K562 (cell line): ENCODE measurements around the gene P4HTM. TPM values are rescaled to one million over a fixed set of nuclear protein-coding genes. Genes with fewer than 3 reads are reported as not detected.
A peak's percentile ranks its signal among the peaks of the same experiment; 100 is the strongest.

Source experiments
- ATAC-seq: fragments of 200-7000 bp; cut with Tn5 transposase; 3 replicates; pipeline ENCODE4 v1.9.1; 2020; ENCODE audit warnings: moderate library complexity
- BruUV-seq: library from RNA; stranded (reverse); fragments of 400-500 nt; replicated peaks from 2 replicates; lab custom pipeline; 2021; lab: Mats Ljungman, UMichigan
- CTCF ChIA-PET: fragments of 300-600 bp; formaldehyde crosslinking; extraction: SDS; loops from one replicate; lab custom pipeline; 2021; ENCODE audit warnings: low intra/inter-chr PET ratio; lab: Yijun Ruan, JAX
- POLR2A ChIA-PET: fragments of 300-600, 350-650 bp; sonication (Branson Sonifier 250); formaldehyde crosslinking; extraction: SDS; loops from one replicate; lab custom pipeline; 2021; ENCODE audit warnings: antibody characterized with exemption, inconsistent platforms; lab: Yijun Ruan, JAX
- DNase-seq, 4 experiments: peaks; one replicate each; pipeline versions ENCODE4 v3.0.0 to v3.0.0-alpha.2; 2011 to 2018; ENCODE audit warnings: low spot score in 3 of 4, mixed read lengths in 3 of 4; ENCODE audit errors: extremely low read depth in 1 of 4
- FAIRE-seq: peaks from 2 replicates; lab custom pipeline; 2011; peaks lifted over from hg19 to GRCh38; lab: Jason Lieb, UNC
- H2AFZ ChIP-seq: 2 replicates; pipeline ENCODE4 v1.6.0; 2011; ENCODE audit warnings: low read depth, low read length, control low read depth, inconsistent platforms
- H3K27ac ChIP-seq: fragments of 200-600 bp; 3 replicates; pipeline ENCODE4 v1.8.0; 2011; ENCODE audit warnings: low read depth, mild to moderate bottlenecking, control low read depth, inconsistent platforms, low read length, moderate library complexity, mixed read lengths; ENCODE audit errors: extremely low read depth
- H3K27me3 ChIP-seq, 2 experiments: fragments of 300-600 bp in 1 of 2; 2 replicates in 1 of 2; 3 replicates in 1 of 2; pipeline versions ENCODE4 v1.6.0 to v1.8.0; 2011; ENCODE audit warnings: inconsistent platforms in 2 of 2, low read length in 2 of 2, mild to moderate bottlenecking in 1 of 2, mixed read lengths in 1 of 2, moderate library complexity in 1 of 2; ENCODE audit not compliant: control insufficient read depth in 2 of 2, insufficient read depth in 2 of 2
- H3K36me3 ChIP-seq: fragments of 300-600 bp; 3 replicates; pipeline ENCODE4 v1.8.0; 2011; ENCODE audit warnings: mild to moderate bottlenecking, low read length, inconsistent platforms; ENCODE audit not compliant: control insufficient read depth, insufficient read depth
- H3K4me1 ChIP-seq, 2 experiments: fragments of 200-600 bp in 1 of 2; replicated peaks in 1 of 2; 2 replicates in 1 of 2; 3 replicates in 1 of 2; pipeline versions ENCODE4 v1.5.1 to v1.8.0; 2011; ENCODE audit warnings: inconsistent platforms in 2 of 2, low read length in 2 of 2, mild to moderate bottlenecking in 1 of 2, mixed read lengths in 1 of 2, moderate library complexity in 1 of 2; ENCODE audit not compliant: control insufficient read depth in 2 of 2, insufficient read depth in 2 of 2
- H3K4me2 ChIP-seq: 2 replicates; pipeline ENCODE4 v1.6.1; 2011; ENCODE audit warnings: low read length, control low read depth, inconsistent platforms, mixed read lengths; ENCODE audit not compliant: insufficient read depth
- H3K4me3 ChIP-seq: fragments of 200-600 bp; sonication (generic), shearing (Covaris generic); 2 replicates; pipeline ENCODE4 v1.5.1; 2016; ENCODE audit warnings: control low read depth, inconsistent platforms
- H3K79me2 ChIP-seq: fragments of 200-600 bp; 3 replicates; pipeline ENCODE4 v1.8.0; 2011; ENCODE audit warnings: low read length, inconsistent platforms; ENCODE audit not compliant: control insufficient read depth, insufficient read depth
- H3K9ac ChIP-seq, 2 experiments: 2 replicates each; pipeline versions ENCODE4 v1.6.0 to v1.6.1; 2011; ENCODE audit warnings: low read depth in 2 of 2, low read length in 2 of 2, control low read depth in 1 of 2, inconsistent platforms in 1 of 2, mild to moderate bottlenecking in 1 of 2, mixed read lengths in 1 of 2; ENCODE audit not compliant: insufficient read depth in 1 of 2
- H3K9me1 ChIP-seq: one replicate; pipeline ENCODE4 v1.6.0; 2011; ENCODE audit warnings: inconsistent platforms, mild to moderate bottlenecking, low read length, moderate library complexity; ENCODE audit not compliant: control insufficient read depth, insufficient read depth
- H3K9me3 ChIP-seq: replicated peaks from 2 replicates; pipeline ENCODE4 v1.5.1; 2011; ENCODE audit warnings: low read depth, low read length, inconsistent platforms; ENCODE audit not compliant: control insufficient read depth, insufficient read depth
- H4K20me1 ChIP-seq: replicated peaks from 2 replicates; pipeline ENCODE4 v1.6.1; 2011; ENCODE audit warnings: low read length, inconsistent platforms, mixed read lengths; ENCODE audit not compliant: control insufficient read depth, insufficient read depth
- EP400 ChIP-seq: fragments of 450-650 bp; IDR thresholded peaks from 2 replicates; pipeline ENCODE4 v1.6.1; 2017; ENCODE audit warnings: antibody characterized with exemption, mild to moderate bottlenecking, moderate library complexity
- ESRRA ChIP-seq: fragments of 450-650 bp; IDR thresholded peaks from 2 replicates; pipeline ENCODE4 v1.6.1; 2014; ENCODE audit warnings: low read depth, mild to moderate bottlenecking, moderate library complexity, borderline replicate concordance
- PHF8 ChIP-seq: fragments of 200-600 bp; sonication (generic); IDR thresholded peaks from 2 replicates; pipeline ENCODE4 v1.6.1; 2012; ENCODE audit warnings: mixed run types, mild to moderate bottlenecking, inconsistent platforms, low read length, moderate library complexity, borderline replicate concordance
- POLR2A ChIP-seq: fragments of 450-650 bp; conservative IDR thresholded peaks from 2 replicates; pipeline ENCODE4 v1.6.1; 2016
- POLR2AphosphoS5 ChIP-seq: IDR thresholded peaks from 2 replicates; pipeline ENCODE4 v1.6.1; 2011; ENCODE audit warnings: mild to moderate bottlenecking, low read depth, low read length, moderate library complexity; ENCODE audit not compliant: control insufficient read depth, insufficient read depth
- ZNF57 ChIP-seq: fragments of 450-650 bp; formaldehyde crosslinking; IDR thresholded peaks from 2 replicates; pipeline ENCODE4 v1.4.0; 2020; ENCODE audit warnings: mild to moderate bottlenecking, moderate library complexity
- WGBS: fragments of 100-300 bp; shearing (Covaris generic); methylation state at CpG from one replicate; pipeline ENCODE4 v1.1.6; 2016; ENCODE audit warnings: low coverage, mixed read lengths; ENCODE audit not compliant: insufficient coverage; ENCODE audit errors: missing lambda C conversion rate; 5-methylcytosine and 5-hydroxymethylcytosine counted together
- in situ Hi-C: fragments of 300-500 bp; cut with MboI; formaldehyde crosslinking; loops from 4 replicates; pipeline ENCODE4 v1.15.0; 2018; ENCODE audit warnings: inconsistent platforms, mixed read lengths
- intact Hi-C: fragments of 100-400 bp; cut with micrococcal nuclease; formaldehyde crosslinking; loops from 2 replicates; pipeline ENCODE4 v1.14.2; 2022
- polyA plus RNA-seq, 8 experiments: library from polyadenylated mRNA; depleted of rRNA in 4 of 8; stranded (reverse) in 5 of 8; unstranded in 3 of 8; fragments of >200 nt; fragmentation: Nextera tagmentation in 2 of 8; fragmentation: Illumina TruSeq in 1 of 8; extraction: Ambion mirVana in 2 of 8; extraction: Trizol in 1 of 8; gene quantifications; 2 replicates each; pipeline versions ENCODE4 v1.2.1 to v1.2.3, GENCODE V29; 2011 to 2014; ENCODE audit warnings: inconsistent platforms in 1 of 8, missing spikeins in 1 of 8
- total RNA-seq, 7 experiments: library from RNA; depleted of rRNA in 6 of 7; stranded (reverse); fragments of >200 nt in 6 of 7; fragmentation: Illumina TruSeq in 2 of 7; extraction: Trizol in 2 of 7; gene quantifications; 2 replicates each; pipeline versions ENCODE4 v1.2.1 to v1.2.3, GENCODE V29; 2011 to 2021; ENCODE audit warnings: low replicate concordance in 1 of 7
- TF ChIP-seq, protein P1 (sequence below): fragments of 450-650 bp; formaldehyde crosslinking; IDR thresholded peaks from 2 replicates; pipeline ENCODE4 v1.4.0; 2022; ENCODE audit warnings: missing genetic modification characterization
- TF ChIP-seq, protein P2 (sequence below): fragments of 250-450 bp; sonication (Bioruptor Pico); IDR thresholded peaks from 2 replicates; pipeline ENCODE4 v1.5.0; 2021
- TF ChIP-seq, protein P3 (sequence below): conservative IDR thresholded peaks from 2 replicates; pipeline ENCODE4 v1.6.1; 2011; ENCODE audit warnings: low read depth, mild to moderate bottlenecking, low read length; ENCODE audit not compliant: control insufficient read depth

Gene P4HTM
- total and polyA plus RNA-seq, 9 of the 15 experiments (the other 6 are each of a cell fraction or from before 2014, with no cell fraction given): 0.09 to 0.66 (median 0.25) TPM; not detected in 2

DNA sequence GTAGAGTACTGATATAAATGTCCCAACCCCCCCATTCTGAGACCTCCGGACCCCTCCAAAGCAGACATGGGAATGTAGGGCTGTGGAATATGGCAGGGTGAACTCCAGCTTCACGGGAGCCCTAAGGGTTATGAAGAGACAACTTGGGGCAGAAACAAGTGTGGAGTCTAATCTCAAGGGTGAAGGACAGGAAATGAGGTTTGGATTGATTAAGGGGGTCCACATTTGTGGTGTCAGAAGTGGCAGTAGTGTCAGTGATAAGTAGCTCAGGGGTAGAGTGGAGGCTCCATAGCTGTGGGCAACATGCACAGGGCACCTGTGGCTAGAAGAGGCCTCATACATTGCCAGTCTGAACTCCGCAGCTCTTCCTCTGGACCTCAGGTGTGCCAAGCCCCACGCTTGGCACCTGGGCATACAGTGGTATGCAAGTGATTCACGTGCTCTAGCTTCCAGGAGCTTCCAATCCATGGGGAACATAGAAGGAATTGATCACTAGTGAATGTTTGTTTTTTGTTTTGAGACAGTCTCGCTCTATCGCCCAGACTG is 4.1 kb upstream of the P4HTM start:
- DNase-seq (no peak), FAIRE-seq (no peak), ATAC-seq (no peak)
- Histone ChIP-seq H3K9me1 (no peaks in the 10 kb centered on the region), H3K4me2 (no peak overlapping the region), H3K36me3 (peaks cover 45% of the 10 kb centered on the region; the same call in 2 of the 3 replicates), H3K27ac (no peak overlapping the region), H3K4me3 (no peak overlapping the region), H3K9me3 (no peaks in the 10 kb centered on the region), H3K4me1 (peaks cover 9 to 21% of the 10 kb centered on the region in 2 experiments), H4K20me1 (no peaks in the 10 kb centered on the region), H2AFZ (no peak overlapping the region), H3K27me3 (no peaks in the 10 kb centered on the region), H3K79me2 (no peaks in the 10 kb centered on the region), H3K9ac (no peak overlapping the region)
- no TSS peak for BruUV-seq
- WGBS: 84% methylated on average over 7 of the region's 7 CpGs
- in situ Hi-C loops: no loop called here
- TF ChIP-seq PHF8 (no peak), ESRRA (no peak), POLR2AphosphoS5 (peak; percentile 24; the same call in 1 of the 2 replicates), POLR2A (peak; percentile 40; the same call in 1 of the 2 replicates), EP400 (no peak), ZNF57 (CRISPR knock-in tag) (no peak)
- TF ChIP-seq, protein P1, sequence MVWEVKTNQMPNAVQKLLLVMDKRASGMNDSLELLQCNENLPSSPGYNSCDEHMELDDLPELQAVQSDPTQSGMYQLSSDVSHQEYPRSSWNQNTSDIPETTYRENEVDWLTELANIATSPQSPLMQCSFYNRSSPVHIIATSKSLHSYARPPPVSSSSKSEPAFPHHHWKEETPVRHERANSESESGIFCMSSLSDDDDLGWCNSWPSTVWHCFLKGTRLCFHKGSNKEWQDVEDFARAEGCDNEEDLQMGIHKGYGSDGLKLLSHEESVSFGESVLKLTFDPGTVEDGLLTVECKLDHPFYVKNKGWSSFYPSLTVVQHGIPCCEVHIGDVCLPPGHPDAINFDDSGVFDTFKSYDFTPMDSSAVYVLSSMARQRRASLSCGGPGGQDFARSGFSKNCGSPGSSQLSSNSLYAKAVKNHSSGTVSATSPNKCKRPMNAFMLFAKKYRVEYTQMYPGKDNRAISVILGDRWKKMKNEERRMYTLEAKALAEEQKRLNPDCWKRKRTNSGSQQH (CRISPR knock-in tag): no peak
- TF ChIP-seq, protein P2, sequence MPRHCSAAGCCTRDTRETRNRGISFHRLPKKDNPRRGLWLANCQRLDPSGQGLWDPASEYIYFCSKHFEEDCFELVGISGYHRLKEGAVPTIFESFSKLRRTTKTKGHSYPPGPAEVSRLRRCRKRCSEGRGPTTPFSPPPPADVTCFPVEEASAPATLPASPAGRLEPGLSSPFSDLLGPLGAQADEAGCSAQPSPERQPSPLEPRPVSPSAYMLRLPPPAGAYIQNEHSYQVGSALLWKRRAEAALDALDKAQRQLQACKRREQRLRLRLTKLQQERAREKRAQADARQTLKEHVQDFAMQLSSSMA: no peak
- TF ChIP-seq, protein P3, sequence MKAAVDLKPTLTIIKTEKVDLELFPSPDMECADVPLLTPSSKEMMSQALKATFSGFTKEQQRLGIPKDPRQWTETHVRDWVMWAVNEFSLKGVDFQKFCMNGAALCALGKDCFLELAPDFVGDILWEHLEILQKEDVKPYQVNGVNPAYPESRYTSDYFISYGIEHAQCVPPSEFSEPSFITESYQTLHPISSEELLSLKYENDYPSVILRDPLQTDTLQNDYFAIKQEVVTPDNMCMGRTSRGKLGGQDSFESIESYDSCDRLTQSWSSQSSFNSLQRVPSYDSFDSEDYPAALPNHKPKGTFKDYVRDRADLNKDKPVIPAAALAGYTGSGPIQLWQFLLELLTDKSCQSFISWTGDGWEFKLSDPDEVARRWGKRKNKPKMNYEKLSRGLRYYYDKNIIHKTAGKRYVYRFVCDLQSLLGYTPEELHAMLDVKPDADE: no peak
- ChIA-PET POLR2A (interaction anchor here (0.5 to 2.0 kb wide), 3 partner anchors 12 to 135 kb away, joined by 3 to 5 read pairs (median 4); partner anchors contain the start of gene USP19), CTCF (no interaction called here)
- intact Hi-C loops: loop anchor here (5.0 kb wide), 1 partner anchor 171 kb away; no protein-coding TSS in a partner anchor
